GM12864 (cell line): ENCODE results near the gene IQGAP2.

ENCODE experiments used
- DNase-seq: peaks from one replicate; pipeline ENCODE4 v3.0.0-alpha.2; 2011; ENCODE audit warnings: low read depth
- H3K4me3 ChIP-seq: 2 replicates; pipeline ENCODE4 v1.5.1; 2011; ENCODE audit warnings: mild to moderate bottlenecking, low read depth, low read length, control low read depth
- TF ChIP-seq, protein P1 (sequence below): IDR thresholded peaks from 2 replicates; pipeline ENCODE4 v1.5.1; 2011; ENCODE audit warnings: low read depth, mild to moderate bottlenecking, moderate library complexity, low read length, control low read depth, inconsistent platforms; ENCODE audit errors: missing control alignments

The IQGAP2 gene

DNA sequence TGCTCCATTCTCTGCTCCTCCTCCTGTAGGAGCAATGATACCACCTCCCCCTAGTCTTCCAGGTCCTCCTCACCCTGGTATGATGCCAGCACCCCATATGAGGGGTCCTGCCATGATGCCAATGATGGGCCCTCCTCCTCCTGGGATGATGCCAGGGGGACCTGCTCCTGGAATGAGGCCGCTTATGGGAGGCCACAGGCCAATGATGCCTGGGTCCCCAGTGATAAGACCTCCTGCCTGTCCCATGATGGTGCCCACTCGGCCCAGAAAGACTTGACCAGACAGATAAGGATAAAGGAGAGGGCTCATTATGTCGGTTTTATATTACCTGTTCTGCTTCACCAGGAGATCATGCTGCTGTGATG, 26.2 kb upstream of the IQGAP2 start:
- no peak overlapping the region for H3K4me3 ChIP-seq
- TF ChIP-seq, protein P1, sequence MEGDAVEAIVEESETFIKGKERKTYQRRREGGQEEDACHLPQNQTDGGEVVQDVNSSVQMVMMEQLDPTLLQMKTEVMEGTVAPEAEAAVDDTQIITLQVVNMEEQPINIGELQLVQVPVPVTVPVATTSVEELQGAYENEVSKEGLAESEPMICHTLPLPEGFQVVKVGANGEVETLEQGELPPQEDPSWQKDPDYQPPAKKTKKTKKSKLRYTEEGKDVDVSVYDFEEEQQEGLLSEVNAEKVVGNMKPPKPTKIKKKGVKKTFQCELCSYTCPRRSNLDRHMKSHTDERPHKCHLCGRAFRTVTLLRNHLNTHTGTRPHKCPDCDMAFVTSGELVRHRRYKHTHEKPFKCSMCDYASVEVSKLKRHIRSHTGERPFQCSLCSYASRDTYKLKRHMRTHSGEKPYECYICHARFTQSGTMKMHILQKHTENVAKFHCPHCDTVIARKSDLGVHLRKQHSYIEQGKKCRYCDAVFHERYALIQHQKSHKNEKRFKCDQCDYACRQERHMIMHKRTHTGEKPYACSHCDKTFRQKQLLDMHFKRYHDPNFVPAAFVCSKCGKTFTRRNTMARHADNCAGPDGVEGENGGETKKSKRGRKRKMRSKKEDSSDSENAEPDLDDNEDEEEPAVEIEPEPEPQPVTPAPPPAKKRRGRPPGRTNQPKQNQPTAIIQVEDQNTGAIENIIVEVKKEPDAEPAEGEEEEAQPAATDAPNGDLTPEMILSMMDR, result no peak
- DNase-seq, result no peak

DNA sequence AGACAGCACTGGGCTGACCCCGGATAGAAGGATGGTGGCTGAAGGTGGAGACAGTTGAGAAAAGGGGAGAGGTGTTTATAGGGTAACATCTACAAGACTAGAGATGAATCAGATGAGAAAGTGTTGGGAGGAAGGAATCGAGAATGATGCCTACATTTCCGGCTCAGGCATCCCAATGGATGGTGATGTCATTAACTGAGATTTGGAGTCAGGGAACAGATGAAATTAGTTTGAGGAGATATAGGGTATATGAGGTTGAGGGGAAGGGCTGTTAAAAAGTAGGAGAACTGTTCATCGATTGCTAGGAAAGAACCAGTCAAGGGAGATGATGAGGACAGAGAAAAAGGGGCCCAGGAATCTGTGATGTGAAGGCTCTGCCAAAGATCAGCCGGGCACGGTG, 24.7 kb upstream of the IQGAP2 start:
- TF ChIP-seq, protein P1, result no peak
- H3K4me3 ChIP-seq, result no peak overlapping the region
- DNase-seq, result no peak

DNA sequence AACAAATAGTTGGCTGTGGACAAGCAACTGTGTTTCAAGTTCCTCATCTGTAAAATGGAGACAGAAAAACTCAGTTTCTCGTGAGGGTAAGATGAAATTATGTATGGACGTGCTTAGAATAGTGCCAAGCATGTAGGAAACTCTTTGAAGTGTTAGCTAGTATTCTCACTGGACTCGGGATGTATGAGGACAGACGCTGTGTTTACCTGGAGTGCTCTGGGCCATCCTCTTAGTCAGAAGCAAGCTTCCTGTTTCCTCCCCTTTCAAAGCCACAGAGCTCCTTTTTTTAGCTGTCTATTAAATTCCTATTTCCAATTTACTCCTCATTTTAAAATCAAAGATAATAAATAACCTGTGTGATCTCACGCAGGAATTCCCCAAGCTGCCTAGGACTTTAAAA, 23.8 kb upstream of the IQGAP2 start:
- no peak for DNase-seq
- H3K4me3 ChIP-seq, result no peak overlapping the region

DNA sequence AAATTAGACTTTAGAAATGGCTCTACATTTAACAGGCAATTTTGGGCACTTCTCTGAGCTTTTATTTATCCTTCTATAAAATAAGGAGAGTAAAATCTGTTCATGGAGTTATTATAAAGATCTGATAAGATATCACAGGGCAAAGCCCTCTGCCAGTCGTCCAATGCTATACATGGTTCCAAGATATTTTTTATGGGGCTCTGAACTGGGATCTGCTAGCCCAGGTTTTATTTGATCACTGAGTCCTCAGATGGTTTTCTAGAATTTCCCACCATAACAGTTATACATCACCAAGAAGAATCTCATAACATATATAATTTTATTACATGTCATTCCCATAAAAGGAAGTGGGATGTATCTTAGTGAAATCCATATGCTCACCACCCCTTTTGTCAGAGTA, 23.2 kb upstream of the IQGAP2 start:
- TF ChIP-seq, protein P1, result no peak

More for the DNA sequence above, 23.8 kb upstream of the IQGAP2 start:
- TF ChIP-seq, protein P1, result no peak

DNA sequence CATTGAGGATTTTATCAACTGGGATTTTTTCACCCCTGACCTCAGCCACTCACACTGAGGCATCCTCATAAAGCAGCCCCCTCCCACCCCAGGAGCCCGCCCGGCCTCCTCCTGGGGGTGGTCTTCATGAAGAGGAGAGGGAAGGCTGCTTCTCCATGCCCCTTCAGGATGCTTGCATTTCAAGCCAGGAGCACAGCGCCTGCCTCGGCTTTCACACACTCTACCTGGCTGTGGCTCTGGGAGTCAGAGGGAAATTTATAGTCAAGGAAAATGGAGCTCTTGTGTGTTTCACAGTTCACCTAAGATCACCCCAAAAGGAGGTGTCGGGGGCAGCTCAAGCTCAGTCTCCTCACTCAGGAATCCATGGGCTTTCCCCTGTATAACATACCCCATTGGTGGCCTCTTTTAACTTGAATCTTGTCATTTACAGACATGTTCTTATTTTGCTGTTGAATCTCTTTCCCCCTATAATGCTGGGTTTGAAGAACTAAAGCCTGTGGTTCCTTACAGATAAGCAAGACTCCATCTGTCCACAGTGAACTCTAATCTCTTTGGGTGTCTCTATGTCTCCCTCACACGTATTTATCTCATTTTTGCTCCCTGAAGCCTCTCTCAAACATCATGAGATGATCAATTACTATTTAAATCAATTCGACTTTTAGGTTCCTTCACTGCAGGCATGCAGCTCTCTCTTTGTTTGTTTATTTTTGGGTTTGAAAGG, 22.6 kb upstream of the IQGAP2 start:
- no peak for DNase-seq
- no peak overlapping the region for H3K4me3 ChIP-seq
- TF ChIP-seq, protein P1, result no peak

More for the DNA sequence above, 23.2 kb upstream of the IQGAP2 start:
- no peak overlapping the region for H3K4me3 ChIP-seq
- no peak for DNase-seq

DNA sequence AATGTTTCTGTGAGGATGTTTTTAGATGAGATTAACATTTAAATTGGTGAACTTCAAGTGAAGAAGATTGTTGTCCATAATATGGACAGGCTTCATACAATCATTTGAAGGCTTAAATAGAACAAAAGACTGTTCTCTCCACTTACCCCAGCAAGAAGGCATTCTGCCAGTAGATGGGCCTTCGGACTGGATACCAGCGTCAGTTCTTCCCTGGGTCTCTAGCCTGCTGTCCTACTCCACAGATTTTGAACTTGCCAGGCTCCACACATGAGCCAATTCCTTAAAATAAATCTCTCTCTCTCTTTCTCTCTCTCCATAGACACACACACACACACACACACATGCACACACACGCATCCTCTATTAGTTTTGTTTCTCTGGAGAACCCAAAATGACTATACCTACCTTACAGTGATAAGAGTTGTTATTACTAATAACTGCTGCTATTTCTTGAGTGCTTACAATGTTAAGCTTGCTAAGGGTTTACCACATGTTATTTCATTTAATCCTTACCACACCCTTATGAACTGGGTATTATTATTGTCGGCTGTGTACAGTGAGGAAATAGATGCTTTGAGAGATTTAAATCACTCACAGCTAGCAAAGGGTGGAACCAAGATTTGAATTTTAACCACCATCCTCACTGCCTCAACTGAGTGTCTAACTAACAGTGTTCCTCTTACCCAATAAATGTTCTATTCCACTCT, 19.8 kb upstream of the IQGAP2 start:
- no peak for DNase-seq
- TF ChIP-seq, protein P1, result no peak
- H3K4me3 ChIP-seq, result no peak overlapping the region
